HUES48 (cell line): Measurements from ENCODE around the gene ENTPD2.
A peak's percentile ranks its signal among the peaks of the same experiment; 100 is the strongest.

ENCODE experiments used
- H3K27ac ChIP-seq: one replicate; pipeline ENCODE4 v1.7.0; 2013; ENCODE audit warnings: low read depth, low read length, inconsistent platforms
- H3K27me3 ChIP-seq: 2 replicates; pipeline ENCODE4 v1.6.1; 2013; ENCODE audit warnings: mild to moderate bottlenecking, low read length; ENCODE audit not compliant: control insufficient read depth, insufficient read depth
- H3K36me3 ChIP-seq: 2 replicates; pipeline ENCODE4 v1.6.1; 2013; ENCODE audit warnings: low read length; ENCODE audit not compliant: control insufficient read depth, insufficient read depth
- H3K4me1 ChIP-seq: 2 replicates; pipeline ENCODE4 v1.6.1; 2013; ENCODE audit warnings: mild to moderate bottlenecking, low read length; ENCODE audit not compliant: control insufficient read depth, insufficient read depth
- H3K4me3 ChIP-seq: 2 replicates; pipeline ENCODE4 v1.5.1; 2013; ENCODE audit warnings: mild to moderate bottlenecking, low read depth, low read length
- H3K9ac ChIP-seq: 2 replicates; pipeline ENCODE4 v1.6.1; 2013; ENCODE audit warnings: mild to moderate bottlenecking, low read depth, low read length, moderate library complexity
- H3K9me3 ChIP-seq: 2 replicates; pipeline ENCODE4 v1.6.1; 2013; ENCODE audit warnings: low read length; ENCODE audit not compliant: control insufficient read depth, insufficient read depth

ENTPD2 gene

GRCh38 chr9:137077758-137078693 is 24.2 kb upstream of the ENTPD2 start:
- H3K36me3 ChIP-seq = peaks cover 5% of the 10 kb centered on the region; the same call in 1 of the 2 replicates
- peaks cover 19% of the 10 kb centered on the region for H3K4me1 ChIP-seq
- H3K4me3 ChIP-seq = peak overlapping the region; percentile 64
- H3K9ac ChIP-seq = no peak overlapping the region
- no peaks in the 10 kb centered on the region for H3K9me3 ChIP-seq
- H3K27ac ChIP-seq = no peak overlapping the region
- H3K27me3 ChIP-seq = peaks cover 30% of the 10 kb centered on the region

DNA sequence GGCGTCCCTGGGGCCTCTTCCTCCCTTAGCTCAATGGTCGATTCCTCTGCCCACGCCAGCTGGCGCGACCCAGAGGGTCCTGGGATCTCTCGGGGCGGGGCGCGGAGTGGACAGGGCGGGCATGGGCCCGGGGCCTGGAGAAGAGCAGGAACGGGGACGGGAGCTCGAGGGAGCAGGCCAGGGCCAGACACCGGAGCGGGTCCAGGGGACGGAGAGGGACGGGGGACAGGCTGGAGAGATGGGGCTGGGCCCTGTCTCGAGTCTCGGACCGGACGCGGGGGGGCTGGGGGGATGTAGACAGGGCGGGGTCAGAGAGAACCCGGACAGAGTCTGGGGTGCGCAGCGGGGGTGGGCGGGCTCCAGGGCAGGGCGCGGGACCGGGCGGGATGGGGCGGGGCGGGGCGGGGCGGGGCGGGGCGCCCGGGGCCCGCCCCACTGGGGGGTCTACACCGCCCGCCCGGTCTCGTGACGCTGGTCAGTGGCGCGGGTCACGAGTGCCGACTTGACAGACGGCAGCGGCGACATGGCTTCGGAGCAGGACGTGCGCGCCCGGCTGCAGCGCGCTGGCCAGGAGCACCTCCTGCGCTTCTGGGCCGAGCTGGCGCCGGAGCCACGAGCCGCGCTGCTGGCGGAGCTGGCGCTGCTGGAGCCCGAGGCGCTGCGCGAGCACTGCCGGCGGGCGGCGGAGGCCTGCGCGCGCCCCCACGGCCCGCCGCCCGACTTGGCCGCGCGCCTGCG is 23.3 kb upstream of the ENTPD2 start, which contains the start of gene UAP1L1:
TSS of gene UAP1L1 (plus strand) at position 508 of the 738 bp plus-strand sequence. CDS start at position 524, 16 bp downstream.
- H3K9ac ChIP-seq = no peak within 1 kb of the TSS
- no peaks in the 10 kb centered on the region for H3K9me3 ChIP-seq
- peaks cover 5% of the 10 kb centered on the region; the same call in 1 of the 2 replicates for H3K36me3 ChIP-seq
- peak within 1 kb of the TSS; percentile 64 for H3K4me3 ChIP-seq
- H3K27ac ChIP-seq = no peak within 1 kb of the TSS
- H3K27me3 ChIP-seq = peaks cover 30% of the 10 kb centered on the region
- peaks cover 19% of the 10 kb centered on the region for H3K4me1 ChIP-seq

DNA sequence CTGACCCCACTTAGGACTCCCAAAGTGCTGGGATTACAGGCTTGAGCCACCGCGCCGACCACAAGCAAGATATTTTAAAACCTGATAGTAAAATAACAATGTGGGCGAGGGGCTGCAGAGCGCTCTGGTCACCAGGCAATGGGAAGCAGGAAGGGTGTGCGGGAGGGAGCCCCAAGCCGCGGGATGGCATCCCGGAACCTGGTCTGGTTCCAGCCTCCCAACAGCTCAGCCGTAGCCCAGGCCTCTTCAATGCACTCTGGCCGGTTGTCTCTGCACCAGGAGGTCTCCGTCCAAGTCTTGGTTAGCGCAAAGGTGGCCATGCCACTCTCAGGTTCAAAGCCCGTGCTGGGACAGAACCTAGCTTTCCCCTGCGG is 22.8 kb upstream of the ENTPD2 start:
- Histone ChIP-seq H3K27me3 (peaks cover 30% of the 10 kb centered on the region), H3K4me3 (peak overlapping the region; percentile 49; the same call in 1 of the 2 replicates), H3K27ac (no peak overlapping the region), H3K9ac (no peak overlapping the region), H3K4me1 (peaks cover 19% of the 10 kb centered on the region), H3K9me3 (no peaks in the 10 kb centered on the region), H3K36me3 (peaks cover 5% of the 10 kb centered on the region; the same call in 1 of the 2 replicates)

DNA sequence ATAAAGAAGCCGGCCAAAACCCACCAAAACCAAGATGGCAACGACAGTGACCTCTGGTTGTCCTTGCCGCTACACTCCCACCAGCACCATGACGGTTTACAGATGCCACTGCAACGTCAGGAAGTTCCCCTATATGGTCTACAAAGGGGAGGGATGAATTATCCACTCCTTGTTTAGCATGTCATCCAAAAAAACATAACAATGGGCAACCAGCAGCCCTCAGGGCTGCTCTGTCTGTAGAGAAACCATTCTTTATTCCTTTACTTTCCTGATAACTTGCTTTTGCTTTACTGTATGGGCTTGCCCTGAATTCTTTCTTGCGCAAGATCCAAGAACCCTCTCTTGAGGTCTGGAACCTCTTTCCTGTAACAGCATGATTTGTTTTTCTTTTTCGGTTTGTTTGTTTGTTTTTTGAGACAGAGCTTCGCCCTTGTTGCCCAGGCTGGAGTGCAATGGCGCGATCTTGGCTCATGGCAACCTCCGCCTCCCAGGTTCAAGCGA is 21.5 kb upstream of the ENTPD2 start:
- peaks cover 30% of the 10 kb centered on the region for H3K27me3 ChIP-seq
- H3K9me3 ChIP-seq = no peaks in the 10 kb centered on the region
- no peak overlapping the region for H3K4me3 ChIP-seq
- H3K27ac ChIP-seq = peak overlapping the region; percentile 55
- peaks cover 24% of the 10 kb centered on the region for H3K4me1 ChIP-seq
- no peak overlapping the region; the same call in 1 of the 2 replicates for H3K9ac ChIP-seq
- peaks cover 5% of the 10 kb centered on the region; the same call in 1 of the 2 replicates for H3K36me3 ChIP-seq

GRCh38 chr9:137074657-137075274 is 20.9 kb upstream of the ENTPD2 start:
- Histone ChIP-seq H3K4me1 (peaks cover 24% of the 10 kb centered on the region), H3K9me3 (no peaks in the 10 kb centered on the region), H3K9ac (peak overlapping the region; percentile 49; the same call in 1 of the 2 replicates), H3K27ac (peak overlapping the region; percentile 55), H3K36me3 (peaks cover 4% of the 10 kb centered on the region; the same call in 1 of the 2 replicates), H3K4me3 (no peak overlapping the region), H3K27me3 (peaks cover 28% of the 10 kb centered on the region)

GRCh38 chr9:137073992-137074399 is 20.1 kb upstream of the ENTPD2 start:
- H3K36me3 ChIP-seq = no peaks in the 10 kb centered on the region
- no peak overlapping the region for H3K4me3 ChIP-seq
- no peaks in the 10 kb centered on the region for H3K9me3 ChIP-seq
- peaks cover 27% of the 10 kb centered on the region for H3K27me3 ChIP-seq
- no peak overlapping the region for H3K27ac ChIP-seq
- peaks cover 24% of the 10 kb centered on the region for H3K4me1 ChIP-seq
- H3K9ac ChIP-seq = no peak overlapping the region

DNA sequence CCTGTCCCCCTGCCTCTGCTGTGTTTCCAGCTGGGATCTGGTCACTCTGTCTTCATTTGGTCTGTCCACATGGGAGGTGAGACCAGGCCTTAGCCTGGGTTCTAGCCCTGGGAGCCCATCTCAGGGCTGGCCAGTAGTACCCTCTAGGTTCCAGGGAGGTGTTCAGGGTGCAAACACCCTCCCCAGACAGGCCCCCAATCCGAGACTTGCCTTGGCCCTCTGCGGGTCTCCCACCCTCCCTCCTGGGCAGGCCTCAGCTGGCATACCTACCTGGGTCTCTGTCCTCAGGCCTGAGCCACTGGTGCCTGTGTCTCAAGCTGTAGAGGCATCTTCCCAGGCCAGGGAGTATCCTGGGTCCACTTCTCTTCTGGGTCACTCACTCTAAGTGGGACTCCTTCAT is 17.4 kb upstream of the ENTPD2 start:
- Histone ChIP-seq H3K9ac (no peak overlapping the region), H3K36me3 (no peaks in the 10 kb centered on the region), H3K4me3 (peak overlapping the region; percentile 77; the same call in 1 of the 2 replicates), H3K27me3 (peaks cover 6% of the 10 kb centered on the region), H3K4me1 (peaks cover 17% of the 10 kb centered on the region), H3K27ac (no peak overlapping the region), H3K9me3 (no peaks in the 10 kb centered on the region)

GRCh38 chr9:137070906-137071275 is 17.0 kb upstream of the ENTPD2 start:
- H3K9me3 ChIP-seq = no peaks in the 10 kb centered on the region
- H3K4me1 ChIP-seq = peaks cover 17% of the 10 kb centered on the region
- H3K27ac ChIP-seq = no peak overlapping the region
- peak overlapping the region; percentile 26; the same call in 1 of the 2 replicates for H3K9ac ChIP-seq
- H3K36me3 ChIP-seq = peaks cover 2% of the 10 kb centered on the region; the same call in 1 of the 2 replicates
- H3K4me3 ChIP-seq = peak overlapping the region; percentile 77; the same call in 1 of the 2 replicates
- peaks cover 6% of the 10 kb centered on the region for H3K27me3 ChIP-seq

GRCh38 chr9:137070201-137070905 is 16.5 kb upstream of the ENTPD2 start, which contains the start of gene SAPCD2:
SAPCD2 (minus strand) TSS chr9:137070557; CDS start chr9:137070460, 97 bp downstream.
- peaks cover 8% of the 10 kb centered on the region; the same call in 1 of the 2 replicates for H3K36me3 ChIP-seq
- peak within 1 kb of the TSS; percentile 53; the same call in 1 of the 2 replicates for H3K9ac ChIP-seq
- peak within 1 kb of the TSS; percentile 77 for H3K4me3 ChIP-seq
- H3K27me3 ChIP-seq = peaks cover 6% of the 10 kb centered on the region
- no peak within 1 kb of the TSS for H3K27ac ChIP-seq
- peaks cover 15% of the 10 kb centered on the region for H3K4me1 ChIP-seq
- no peaks in the 10 kb centered on the region for H3K9me3 ChIP-seq
